GM21367 (cell line): Measurements from ENCODE around the gene RBM38.

ENCODE experiments used
- ATAC-seq: cut with Tn5 transposase; IDR thresholded peaks from one replicate; pipeline ENCODE4 v1.9.1; 2021; ENCODE audit not compliant: unreplicated experiment

Gene RBM38

GRCh38 chr20:57389695-57390603 lies 1.2 kb upstream of the RBM38 start:
- no peak for ATAC-seq

GRCh38 chr20:57391439-57392301 lies 474 bp downstream of the RBM38 start:
- peak; percentile 9 for ATAC-seq

GRCh38 chr20:57392512-57393271 lies 1.5 kb downstream of the RBM38 start:
- ATAC-seq: no peak

GRCh38 chr20:57393321-57394120 lies 2.3 kb downstream of the RBM38 start:
- ATAC-seq: no peak

GRCh38 chr20:57394121-57395082 lies 3.2 kb downstream of the RBM38 start:
- ATAC-seq: no peak

GRCh38 chr20:57395111-57395966 lies 4.1 kb downstream of the RBM38 start:
- no peak for ATAC-seq

- no peak for ATAC-seq
These were observed 5.2 kb downstream of the RBM38 start for GRCh38 chr20:57396212-57396983.

GRCh38 chr20:57396984-57397692 lies 5.9 kb downstream of the RBM38 start:
- no peak for ATAC-seq

- ATAC-seq: peak; percentile 3
These were observed 6.5 kb downstream of the RBM38 start for GRCh38 chr20:57397693-57398108.

- peak; percentile 46 for ATAC-seq
These were observed 7.1 kb downstream of the RBM38 start for GRCh38 chr20:57398231-57398821.

GRCh38 chr20:57398901-57399535 lies 7.8 kb downstream of the RBM38 start:
- ATAC-seq: no peak

- no peak for ATAC-seq
These were observed 8.5 kb downstream of the RBM38 start for GRCh38 chr20:57399587-57400155.

- no peak for ATAC-seq
These were observed 9.1 kb downstream of the RBM38 start for GRCh38 chr20:57400231-57400701.

GRCh38 chr20:57400821-57401564 lies 9.8 kb downstream of the RBM38 start:
- ATAC-seq: no peak

- ATAC-seq: no peak
These were observed 10.3 kb downstream of the RBM38 start for GRCh38 chr20:57401565-57401918.
